ENCODE measurements around the gene GUCY1A2.
"Not testable (repeated sequence)": the region's sequence is repeated elsewhere in the genome, so short reads cannot be mapped to it uniquely, and the experiment has no call there.

GUCY1A2 gene

DNA sequence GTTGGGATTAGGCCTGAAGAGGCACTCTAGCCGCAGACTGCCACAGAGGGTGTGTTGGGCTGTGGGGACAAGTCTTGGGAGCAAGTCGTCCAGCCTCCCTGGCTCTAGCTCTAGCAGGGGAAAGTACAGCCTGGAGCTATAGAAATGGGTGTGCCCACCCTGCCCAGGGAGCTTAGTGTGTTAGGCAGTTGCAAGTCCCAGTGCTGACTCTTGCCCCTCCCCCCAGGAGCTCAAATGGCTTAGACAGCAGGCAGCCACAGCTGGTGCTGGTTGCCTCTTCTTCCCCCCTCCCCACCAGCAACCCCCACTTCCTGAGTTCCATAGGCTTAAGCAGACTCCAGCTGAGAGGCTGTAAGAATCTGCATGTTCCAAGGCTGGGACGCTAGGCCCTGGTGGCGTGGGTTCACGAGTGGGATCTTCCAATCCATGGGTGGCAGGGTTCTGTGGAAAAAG is 61.2 kb downstream of the GUCY1A2 start:
- H3K27ac Mint-ChIP-seq = no peak overlapping the region
- H3K36me3 Mint-ChIP-seq (ENCODE audit: low read depth) = no peaks in the 10 kb centered on the region
- peaks cover 28% of the 10 kb centered on the region for H3K9me3 Mint-ChIP-seq
- no peak for DNase-seq (ENCODE audit: low spot score)
- H3K27me3 Mint-ChIP-seq (ENCODE audit: low read depth) = no peaks in the 10 kb centered on the region
- no peak overlapping the region for H3K4me3 Mint-ChIP-seq
- H3K4me1 Mint-ChIP-seq (ENCODE audit: low read depth) = no peaks in the 10 kb centered on the region

GRCh38 chr11:106950067-106950491 is 68.2 kb downstream of the GUCY1A2 start:
- no peak overlapping the region for H3K4me3 Mint-ChIP-seq
- no peaks in the 10 kb centered on the region for H3K27me3 Mint-ChIP-seq (ENCODE audit: low read depth)
- peaks cover 9% of the 10 kb centered on the region for H3K9me3 Mint-ChIP-seq
- no peaks in the 10 kb centered on the region for H3K36me3 Mint-ChIP-seq (ENCODE audit: low read depth)
- no peak overlapping the region for H3K27ac Mint-ChIP-seq
- H3K4me1 Mint-ChIP-seq (ENCODE audit: low read depth) = no peaks in the 10 kb centered on the region
- DNase-seq (ENCODE audit: low spot score) = no peak

- Mint-ChIP-seq H3K4me3 (no peak overlapping the region), H3K36me3 (ENCODE audit: low read depth) (no peaks in the 10 kb centered on the region)
Observed at GRCh38 chr11:106943089-106943488, 75.2 kb downstream of the GUCY1A2 start.

DNA sequence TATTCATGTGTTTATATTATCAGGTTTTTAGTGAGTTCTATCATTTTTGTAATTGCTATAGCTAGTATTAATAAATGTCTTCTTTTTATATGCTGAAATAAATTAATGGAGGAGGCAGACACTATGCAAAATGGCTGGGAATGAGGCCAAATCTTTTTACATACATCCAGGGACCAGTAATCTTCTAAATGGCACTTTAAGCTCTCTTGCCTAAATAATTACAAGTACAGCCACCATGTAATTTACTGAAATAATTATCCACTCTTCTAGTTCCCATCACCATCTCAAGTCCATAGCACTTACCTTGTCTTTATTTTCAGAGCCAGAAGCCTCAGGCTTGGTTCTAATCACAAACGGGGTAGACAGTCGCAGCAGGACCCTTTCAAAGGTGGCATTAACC is 79.1 kb downstream of the GUCY1A2 start:
- no peak for DNase-seq (ENCODE audit: low spot score)
- no peaks in the 10 kb centered on the region for H3K36me3 Mint-ChIP-seq (ENCODE audit: low read depth)
- no peak overlapping the region for H3K27ac Mint-ChIP-seq
- no peaks in the 10 kb centered on the region for H3K4me1 Mint-ChIP-seq (ENCODE audit: low read depth)
- H3K9me3 Mint-ChIP-seq = peaks cover 17% of the 10 kb centered on the region
- H3K27me3 Mint-ChIP-seq (ENCODE audit: low read depth) = no peaks in the 10 kb centered on the region
- H3K4me3 Mint-ChIP-seq = no peak overlapping the region

More at GRCh38 chr11:106943089-106943488, 75.2 kb downstream of the GUCY1A2 start:
- Mint-ChIP-seq H3K9me3 (peaks cover 4% of the 10 kb centered on the region), H3K4me1 (ENCODE audit: low read depth) (no peaks in the 10 kb centered on the region), H3K27me3 (ENCODE audit: low read depth) (no peaks in the 10 kb centered on the region), H3K27ac (no peak overlapping the region)
- no peak for DNase-seq (ENCODE audit: low spot score)

DNA sequence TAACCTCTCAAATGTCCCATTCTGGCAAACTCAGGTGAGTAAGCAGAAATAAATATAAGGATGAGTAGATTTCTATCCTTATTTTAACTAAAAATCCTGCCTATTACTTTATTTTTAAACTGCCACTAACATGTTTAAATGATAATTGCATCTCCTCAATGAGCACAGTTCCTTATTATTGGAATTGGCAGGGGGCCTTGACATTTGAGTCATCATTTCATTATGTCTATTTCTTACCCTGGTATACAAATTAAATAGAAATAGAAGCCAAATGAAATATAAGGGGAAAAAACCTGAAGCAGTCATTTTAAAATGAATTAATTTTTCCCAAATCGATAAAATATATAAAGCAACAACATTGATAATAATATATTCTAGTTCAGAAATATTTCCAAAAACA is 81.2 kb downstream of the GUCY1A2 start:
- no peaks in the 10 kb centered on the region for H3K4me1 Mint-ChIP-seq (ENCODE audit: low read depth)
- peaks cover 12% of the 10 kb centered on the region for H3K9me3 Mint-ChIP-seq
- DNase-seq (ENCODE audit: low spot score) = no peak
- H3K27me3 Mint-ChIP-seq (ENCODE audit: low read depth) = no peaks in the 10 kb centered on the region
- H3K27ac Mint-ChIP-seq = no peak overlapping the region
- H3K36me3 Mint-ChIP-seq (ENCODE audit: low read depth) = no peaks in the 10 kb centered on the region
- H3K4me3 Mint-ChIP-seq = no peak overlapping the region

DNA sequence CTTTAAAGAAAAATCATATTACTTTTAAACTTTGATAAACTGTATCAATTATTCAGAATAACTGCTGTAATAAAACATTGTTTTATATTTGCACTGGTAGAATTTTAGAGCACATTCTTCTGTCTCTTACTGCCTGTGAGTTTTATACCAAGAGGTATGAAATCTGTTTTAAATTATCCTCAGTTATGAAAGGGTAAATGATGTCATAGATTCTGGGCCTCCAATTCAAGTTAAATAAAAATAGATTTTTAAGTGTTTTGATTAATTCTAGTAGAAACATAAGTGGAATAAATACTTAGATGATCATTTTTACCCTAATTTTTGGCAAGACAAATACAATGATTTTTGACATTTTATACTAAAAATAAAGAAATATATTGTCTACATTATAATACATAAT is 93.0 kb downstream of the GUCY1A2 start:
- Mint-ChIP-seq H3K36me3 (ENCODE audit: low read depth) (no peaks in the 10 kb centered on the region), H3K27ac (no peak overlapping the region), H3K4me3 (no peak overlapping the region), H3K27me3 (ENCODE audit: low read depth) (no peaks in the 10 kb centered on the region), H3K9me3 (peaks cover 10% of the 10 kb centered on the region), H3K4me1 (ENCODE audit: low read depth) (no peaks in the 10 kb centered on the region)
- DNase-seq (ENCODE audit: low spot score) = no peak

DNA sequence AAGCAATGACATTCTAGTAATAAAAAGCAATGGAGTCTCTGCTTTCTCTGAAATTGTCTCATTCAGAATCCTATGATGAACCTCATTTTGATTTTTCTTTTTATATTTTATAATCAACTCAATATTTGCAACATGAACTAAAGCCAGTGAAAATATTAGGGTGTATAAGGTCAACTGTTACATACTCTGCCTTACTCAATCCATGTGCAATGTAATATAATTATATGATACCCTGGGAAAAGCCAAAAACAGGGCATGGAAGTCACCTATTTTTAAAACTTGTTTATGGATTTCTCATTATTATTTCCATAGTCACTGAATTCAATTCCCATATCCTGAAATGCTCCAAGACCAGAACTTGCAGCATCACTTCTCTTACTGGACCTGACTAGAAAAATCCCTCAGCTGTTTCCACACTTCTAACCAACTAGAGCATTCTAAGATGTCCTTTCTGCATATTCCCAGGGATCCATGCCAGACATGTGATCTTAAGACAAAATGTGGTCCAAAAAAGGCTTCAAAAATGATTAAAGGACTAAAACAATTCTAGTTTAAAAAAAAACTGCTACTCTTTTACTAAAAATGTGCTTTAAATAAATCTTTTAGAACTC is 97.3 kb downstream of the GUCY1A2 start:
- Mint-ChIP-seq H3K27ac (no peak overlapping the region), H3K4me3 (no peak overlapping the region), H3K4me1 (ENCODE audit: low read depth) (no peaks in the 10 kb centered on the region), H3K9me3 (peaks cover 8% of the 10 kb centered on the region), H3K27me3 (ENCODE audit: low read depth) (no peaks in the 10 kb centered on the region), H3K36me3 (ENCODE audit: low read depth) (no peaks in the 10 kb centered on the region)
- DNase-seq (ENCODE audit: low spot score) = no peak

DNA sequence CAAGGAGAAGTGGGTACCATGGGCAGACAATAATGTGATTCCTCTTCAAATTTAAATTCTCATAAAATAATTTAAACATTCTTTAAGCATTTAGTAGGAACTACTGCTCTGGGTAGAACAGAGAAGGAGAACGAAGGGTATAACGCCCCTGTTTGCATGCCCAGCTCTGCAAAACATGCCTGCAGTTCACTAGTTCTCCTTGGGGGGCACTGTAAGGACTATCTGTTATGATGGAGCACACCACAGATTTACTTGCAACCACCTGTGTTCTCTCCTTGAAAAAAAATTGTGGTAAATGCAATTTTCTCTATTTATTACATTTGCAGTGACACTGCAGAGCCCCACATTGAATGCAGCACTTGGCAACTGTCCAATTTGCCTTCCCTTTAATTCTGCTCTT is 100.3 kb downstream of the GUCY1A2 start:
- Mint-ChIP-seq H3K27me3 (ENCODE audit: low read depth) (no peaks in the 10 kb centered on the region), H3K27ac (no peak overlapping the region), H3K36me3 (ENCODE audit: low read depth) (no peaks in the 10 kb centered on the region), H3K9me3 (peaks cover 4% of the 10 kb centered on the region), H3K4me1 (ENCODE audit: low read depth) (no peaks in the 10 kb centered on the region), H3K4me3 (no peak overlapping the region)
- DNase-seq (ENCODE audit: low spot score) = no peak

- Mint-ChIP-seq H3K27me3 (ENCODE audit: low read depth) (no peaks in the 10 kb centered on the region), H3K4me1 (ENCODE audit: low read depth) (no peaks in the 10 kb centered on the region), H3K9me3 (peaks cover 8% of the 10 kb centered on the region), H3K36me3 (ENCODE audit: low read depth) (no peaks in the 10 kb centered on the region), H3K4me3 (no peak overlapping the region), H3K27ac (no peak overlapping the region)
- DNase-seq (ENCODE audit: low spot score) = no peak
Observed at GRCh38 chr11:106914409-106914808, 103.9 kb downstream of the GUCY1A2 start.

DNA sequence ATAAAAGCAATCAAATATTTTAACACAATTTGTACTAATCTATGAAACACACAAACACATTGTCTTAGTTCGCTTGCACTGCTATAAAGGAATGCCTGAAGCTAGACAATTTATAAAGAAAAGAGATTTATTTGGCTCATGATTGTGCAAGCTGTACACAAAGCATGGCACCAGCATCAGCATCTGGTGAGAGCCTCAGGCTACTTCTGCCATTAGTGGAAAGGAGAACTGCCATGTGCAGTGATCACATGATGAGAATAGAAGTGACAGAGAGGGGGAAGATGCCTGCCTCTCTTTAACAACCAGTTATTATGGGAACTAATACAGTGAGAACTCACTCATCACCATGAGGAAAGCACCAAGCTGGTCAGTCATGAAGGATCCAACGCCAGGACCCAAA is 105.1 kb downstream of the GUCY1A2 start:
- peaks cover 6% of the 10 kb centered on the region for H3K9me3 Mint-ChIP-seq
- no peak overlapping the region for H3K4me3 Mint-ChIP-seq
- no peak for DNase-seq (ENCODE audit: low spot score)
- no peak overlapping the region for H3K27ac Mint-ChIP-seq
- no peaks in the 10 kb centered on the region for H3K27me3 Mint-ChIP-seq (ENCODE audit: low read depth)
- H3K4me1 Mint-ChIP-seq (ENCODE audit: low read depth) = no peaks in the 10 kb centered on the region
- no peaks in the 10 kb centered on the region for H3K36me3 Mint-ChIP-seq (ENCODE audit: low read depth)

- no peaks in the 10 kb centered on the region for H3K4me1 Mint-ChIP-seq (ENCODE audit: low read depth)
- no peak overlapping the region for H3K4me3 Mint-ChIP-seq
- H3K27me3 Mint-ChIP-seq (ENCODE audit: low read depth) = no peaks in the 10 kb centered on the region
- H3K9me3 Mint-ChIP-seq = peaks cover 19% of the 10 kb centered on the region
- no peaks in the 10 kb centered on the region for H3K36me3 Mint-ChIP-seq (ENCODE audit: low read depth)
- no peak for DNase-seq (ENCODE audit: low spot score)
- no peak overlapping the region for H3K27ac Mint-ChIP-seq
Observed at GRCh38 chr11:106904826-106905225, 113.5 kb downstream of the GUCY1A2 start.

GRCh38 chr11:106889718-106890117 is 128.6 kb downstream of the GUCY1A2 start:
- no peak overlapping the region for H3K27ac Mint-ChIP-seq
- H3K9me3 Mint-ChIP-seq = peaks cover 35% of the 10 kb centered on the region
- H3K4me1 Mint-ChIP-seq (ENCODE audit: low read depth) = no peaks in the 10 kb centered on the region
- H3K27me3 Mint-ChIP-seq (ENCODE audit: low read depth) = no peaks in the 10 kb centered on the region
- no peak overlapping the region for H3K4me3 Mint-ChIP-seq
- H3K36me3 Mint-ChIP-seq (ENCODE audit: low read depth) = no peaks in the 10 kb centered on the region
- DNase-seq (ENCODE audit: low spot score) = no peak

DNA sequence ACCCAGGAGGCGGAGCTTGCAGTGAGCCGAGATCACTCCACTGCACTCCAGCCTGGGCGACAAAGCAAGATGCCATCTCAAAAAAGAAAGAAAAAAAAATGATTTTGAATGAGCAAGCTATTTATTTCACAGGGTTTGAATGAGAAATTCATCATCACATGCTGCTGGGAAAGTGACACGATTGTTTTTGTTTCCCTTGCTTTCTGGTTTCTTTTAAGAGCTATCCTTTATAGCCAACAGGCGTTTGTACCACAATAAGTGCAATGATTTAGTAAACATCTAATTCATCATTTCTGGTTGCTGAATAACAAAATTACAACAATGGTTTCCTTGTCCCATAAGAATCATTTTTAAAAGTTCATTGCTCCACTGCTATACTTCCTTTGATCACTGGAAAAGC is 129.9 kb downstream of the GUCY1A2 start:
- no peaks in the 10 kb centered on the region for H3K36me3 Mint-ChIP-seq (ENCODE audit: low read depth)
- no peaks in the 10 kb centered on the region for H3K27me3 Mint-ChIP-seq (ENCODE audit: low read depth)
- no peak overlapping the region for H3K27ac Mint-ChIP-seq
- no peak for DNase-seq (ENCODE audit: low spot score)
- H3K4me1 Mint-ChIP-seq (ENCODE audit: low read depth) = no peaks in the 10 kb centered on the region
- peaks cover 41% of the 10 kb centered on the region for H3K9me3 Mint-ChIP-seq
- no peak overlapping the region for H3K4me3 Mint-ChIP-seq

GRCh38 chr11:106883693-106884092 is 134.6 kb downstream of the GUCY1A2 start:
- not testable (repeated sequence) for H3K4me3 Mint-ChIP-seq; DNase-seq (ENCODE audit: low spot score); H3K27me3 Mint-ChIP-seq (ENCODE audit: low read depth); H3K36me3 Mint-ChIP-seq (ENCODE audit: low read depth); H3K27ac Mint-ChIP-seq; H3K4me1 Mint-ChIP-seq (ENCODE audit: low read depth)
- H3K9me3 Mint-ChIP-seq = peaks cover 35% of the 10 kb centered on the region

- Mint-ChIP-seq H3K27ac (no peak overlapping the region), H3K4me3 (no peak overlapping the region), H3K36me3 (ENCODE audit: low read depth) (no peaks in the 10 kb centered on the region), H3K4me1 (ENCODE audit: low read depth) (no peaks in the 10 kb centered on the region), H3K9me3 (peaks cover 32% of the 10 kb centered on the region), H3K27me3 (ENCODE audit: low read depth) (no peaks in the 10 kb centered on the region)
- DNase-seq (ENCODE audit: low spot score) = no peak
Observed at GRCh38 chr11:106879832-106880546, 138.3 kb downstream of the GUCY1A2 start.

Measured in T-helper 2 cell treated with Interferon-gamma antibody and Interleukin-4, amounts not matched to agents 5 μg/mL and 100 μg/mL, for 36 hours (primary cell).